ENCODE measurements around the gene POLR2J. TPM values are rescaled to one million over a fixed set of nuclear protein-coding genes. Genes with fewer than 3 reads are reported as not detected.

The POLR2J gene
- 28.1 and 42.3 TPM in 2 replicates for total RNA-seq

DNA sequence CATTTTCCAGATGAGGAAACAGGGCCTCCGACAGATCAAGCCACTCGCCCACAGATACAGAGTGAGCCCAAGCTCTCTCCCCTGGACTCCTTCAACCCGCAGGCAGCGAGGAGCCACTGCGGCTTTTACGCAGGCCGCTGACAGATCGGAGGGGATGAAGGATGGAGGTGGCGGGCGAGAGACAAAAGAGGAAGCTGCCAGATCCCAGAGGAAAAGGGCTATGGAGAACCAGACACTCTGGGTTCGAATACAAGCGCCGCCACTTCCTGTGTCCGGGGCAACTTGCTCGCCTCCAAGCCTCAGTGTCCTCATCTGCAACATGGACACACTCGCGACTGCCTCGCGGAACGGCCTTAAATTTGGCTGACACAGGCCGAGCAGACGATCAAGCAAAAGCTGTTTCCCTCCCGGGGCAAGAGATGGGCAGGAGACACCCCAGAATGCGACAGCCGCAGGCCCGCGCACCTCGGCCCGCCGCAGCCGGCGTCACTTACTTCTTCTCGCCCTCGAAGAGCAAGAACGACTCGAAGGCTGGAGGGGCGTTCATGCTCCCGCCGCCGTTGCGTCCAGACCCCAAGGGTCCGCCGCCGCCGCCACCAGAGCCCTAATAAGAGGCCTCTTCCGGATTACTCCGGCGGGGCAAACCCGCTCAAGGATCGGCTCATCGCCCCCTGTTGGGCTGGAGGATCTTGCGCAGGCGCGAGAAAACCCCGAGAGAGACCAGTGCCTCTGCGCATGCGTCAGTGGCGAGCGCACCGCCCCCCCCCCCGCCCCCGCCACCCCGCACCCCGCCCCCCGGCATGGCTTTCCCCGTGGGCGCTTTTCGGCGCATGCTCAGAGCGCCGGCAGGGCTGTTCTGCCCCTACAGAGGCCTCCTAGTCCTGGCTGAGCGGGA lies at the start of gene POLR2J:
POLR2J (minus strand) TSS at position 609 of the 895 bp plus-strand sequence; CDS start at position 547, 62 bp downstream.

DNA sequence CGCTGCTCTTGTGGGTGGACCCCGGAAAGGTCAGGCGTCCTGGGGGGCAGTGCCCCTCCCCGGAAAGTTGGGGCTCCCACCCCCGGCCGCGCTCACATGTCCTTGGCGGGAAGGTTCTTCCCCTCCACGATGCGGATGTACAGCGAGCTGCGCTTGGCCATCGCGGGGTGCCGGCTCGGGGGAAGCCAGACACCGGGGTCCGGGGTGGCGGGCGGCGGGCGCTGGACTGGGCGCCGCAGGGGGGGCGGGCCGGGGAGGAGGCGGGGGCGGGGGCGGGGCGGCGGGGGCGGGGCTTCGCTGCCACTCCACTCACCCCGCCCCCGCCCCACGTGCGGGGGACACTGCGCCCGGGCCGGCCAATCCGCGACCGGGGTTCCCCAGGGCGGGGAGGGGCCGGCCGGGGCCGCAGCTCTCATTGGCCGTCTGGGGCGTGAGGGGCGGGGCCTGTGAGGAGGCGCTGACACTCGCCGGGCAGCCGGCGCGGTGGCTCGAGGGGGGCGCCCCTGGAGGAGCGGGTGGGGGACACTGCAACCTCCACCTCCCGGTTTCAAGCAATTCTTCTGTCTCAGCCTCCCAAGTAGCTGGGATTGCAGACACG lies 38.9 kb upstream of the POLR2J start, which contains the start of gene RASA4B:
RASA4B (minus strand) TSS at position 228 of the 598 bp plus-strand sequence; CDS start at position 161, 67 bp downstream.

DNA sequence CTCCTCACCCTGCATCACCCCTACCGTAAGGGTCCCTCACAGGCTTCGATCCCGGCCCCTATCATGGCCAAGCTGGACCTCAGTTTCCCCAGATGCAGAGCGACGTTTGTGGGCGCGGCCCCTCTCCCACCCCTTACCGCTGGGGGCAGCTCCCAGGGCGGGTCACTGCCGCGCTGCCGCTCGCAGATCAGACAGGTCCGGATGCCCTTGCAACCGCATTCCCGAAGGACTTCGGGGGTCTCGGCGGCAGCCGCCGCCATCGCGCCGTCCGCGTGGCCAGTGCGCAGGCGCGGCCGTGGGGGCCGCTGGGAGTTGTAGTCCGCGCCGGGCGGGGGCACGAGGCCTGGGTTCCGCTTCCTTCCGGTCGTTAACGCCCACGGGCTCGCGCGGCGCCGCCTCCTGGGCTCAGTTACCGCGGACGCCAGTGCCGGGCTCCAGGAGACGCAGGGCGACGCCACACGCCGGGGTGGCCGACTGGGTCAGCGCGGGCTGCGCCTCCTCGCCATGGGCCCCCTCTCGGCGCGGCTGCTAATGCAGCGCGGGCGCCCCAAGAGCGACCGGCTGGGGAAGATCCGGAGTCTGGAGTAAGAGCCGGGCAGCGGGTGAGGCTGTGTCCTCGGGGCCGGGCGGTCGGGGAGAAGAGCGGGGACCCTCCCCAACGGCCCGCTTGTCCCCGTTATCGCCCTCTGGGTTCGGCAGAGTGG lies 14.0 kb downstream of the POLR2J start, which contains the start of the genes ALKBH4 and LRWD1:
ALKBH4 (minus strand) TSS at position 287 of the 704 bp plus-strand sequence; CDS start at position 260, 27 bp downstream.
LRWD1 (plus strand) TSS at position 408 of the 704 bp plus-strand sequence; CDS start at position 505, 97 bp downstream.

DNA sequence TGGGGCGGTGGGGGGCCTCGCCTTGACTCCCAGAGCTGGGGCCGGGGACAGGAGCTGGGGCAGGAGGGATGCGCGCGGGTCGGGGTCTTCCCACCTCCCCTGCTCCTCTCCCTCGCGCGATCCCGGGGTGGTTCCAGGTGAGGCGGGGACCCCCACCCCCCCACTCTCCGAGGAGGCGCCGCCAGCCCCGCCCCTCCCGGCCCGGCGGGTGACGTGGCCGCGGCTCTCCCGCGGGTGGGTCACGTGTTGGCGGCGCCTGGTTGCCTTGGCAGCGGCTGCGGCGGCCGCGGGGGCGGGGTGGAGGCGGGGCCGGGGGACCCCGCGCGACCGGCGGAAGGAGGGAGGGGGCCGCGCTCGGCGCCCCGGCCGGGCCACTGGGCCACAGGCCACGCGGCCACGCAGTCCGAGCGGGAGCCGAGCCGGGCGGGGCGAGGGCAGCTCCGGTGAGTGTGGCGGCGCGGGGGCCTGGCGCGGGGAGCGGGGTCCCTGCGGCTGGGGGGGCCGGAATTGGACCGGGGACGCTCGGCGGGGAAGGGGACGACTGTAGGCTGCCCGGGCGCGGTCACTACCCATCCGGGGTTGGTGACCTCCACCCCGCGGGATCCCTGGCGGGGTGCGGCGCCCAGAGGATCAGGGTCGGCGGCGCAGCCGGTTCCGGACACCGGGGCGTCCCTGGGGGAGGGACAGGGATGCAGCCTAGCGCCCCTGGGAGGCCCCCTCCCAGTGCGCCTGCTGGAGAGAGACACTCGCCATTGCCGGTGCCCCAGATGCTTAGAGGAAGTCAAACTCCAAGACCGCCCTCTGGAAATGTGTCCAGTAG lies 45.3 kb downstream of the POLR2J start, which contains the start of gene ORAI2:
ORAI2 (plus strand) TSS at position 357 of the 820 bp plus-strand sequence. CDS start 5,382 bp downstream, outside the sequence.

Other genes with a start within 250 kb of the POLR2J start
- 1.1 and 7.0 TPM in 2 replicates for gene SH2B2, start 192.1 kb downstream of the POLR2J start, total RNA-seq
- gene SPDYE6, start 122.5 kb downstream of the POLR2J start, total RNA-seq, result not detected in 2 replicates
- gene PRKRIP1, start 82.6 kb downstream of the POLR2J start, total RNA-seq, result 15.4 and 22.0 TPM in 2 replicates
- 37.0 and 42.7 TPM in 2 replicates for gene ORAI2, start 45.3 kb downstream of the POLR2J start, total RNA-seq
- 25.6 and 25.7 TPM in 2 replicates for gene ALKBH4, start 14.1 kb downstream of the POLR2J start, total RNA-seq
- gene LRWD1, start 13.9 kb downstream of the POLR2J start, total RNA-seq, result 10.2 and 17.0 TPM in 2 replicates
- gene RASA4B, start 38.9 kb upstream of the POLR2J start, total RNA-seq, result 2.1 and 2.6 TPM in 2 replicates
- gene UPK3BL2, start 64.8 kb upstream of the POLR2J start, total RNA-seq, result not detected in 2 replicates
- not detected in 2 replicates for gene SPDYE2, start 72.3 kb upstream of the POLR2J start, total RNA-seq
- gene POLR2J3, start 93.7 kb upstream of the POLR2J start, total RNA-seq, result 2.8 and 30.8 TPM in 2 replicates
- gene RASA4, start 137.8 kb upstream of the POLR2J start, total RNA-seq, result 1.6 and 12.4 TPM in 2 replicates
- 8.9 and 15.9 TPM in 2 replicates for gene UPK3BL1, start 163.9 kb upstream of the POLR2J start, total RNA-seq
- gene SPDYE2B, start 171.4 kb upstream of the POLR2J start, total RNA-seq, result not detected in 2 replicates
- 0.40 TPM in 1 of 2 replicates, not detected in the other for gene POLR2J2, start 192.7 kb upstream of the POLR2J start, total RNA-seq

Data from epithelial cell of alveolus of lung (primary cell).